HG03354 (cell line): ENCODE data around the gene LMTK3.

Experiments
- ATAC-seq: cut with Tn5 transposase; IDR thresholded peaks from one replicate; pipeline ENCODE4 v1.9.1; 2021; ENCODE audit warnings: mild to moderate bottlenecking; ENCODE audit not compliant: unreplicated experiment, poor library complexity, severe bottlenecking

Gene LMTK3

DNA sequence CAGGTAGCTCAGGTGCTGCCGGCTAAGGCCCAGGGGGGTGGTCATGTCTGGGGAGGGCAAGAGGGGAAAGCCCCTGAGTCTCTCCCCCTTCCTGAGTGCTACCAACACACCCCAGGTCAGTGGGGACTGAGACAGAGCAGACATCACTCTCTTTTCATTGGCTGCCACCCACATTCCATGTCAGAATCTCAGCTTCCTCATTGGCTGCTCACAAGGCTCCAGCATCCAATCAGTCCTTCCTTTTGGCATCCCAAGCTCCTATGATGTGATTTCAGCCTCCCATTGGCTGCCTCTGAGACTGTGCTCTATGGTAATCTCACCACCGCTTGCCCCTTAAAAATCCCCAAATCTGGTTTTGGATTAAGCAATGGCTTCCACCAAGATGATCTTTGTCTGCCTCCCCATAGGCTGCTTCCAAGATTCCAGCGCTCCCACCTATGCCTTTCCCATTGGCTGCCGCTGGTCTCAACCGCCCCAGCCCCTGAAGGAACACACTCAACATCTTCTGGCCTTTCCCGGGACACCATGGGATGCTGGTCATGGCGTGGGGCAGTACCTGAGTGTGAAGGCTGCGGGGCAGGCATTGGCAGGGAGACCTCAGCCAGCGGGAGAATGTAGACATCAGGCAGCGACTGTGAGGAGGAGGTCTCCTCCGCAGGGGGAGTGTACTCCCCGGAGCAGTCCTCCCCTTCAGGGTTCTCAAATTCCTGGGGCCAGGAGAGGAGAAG, 2.0 kb downstream of the LMTK3 start:
- ATAC-seq: no peak

DNA sequence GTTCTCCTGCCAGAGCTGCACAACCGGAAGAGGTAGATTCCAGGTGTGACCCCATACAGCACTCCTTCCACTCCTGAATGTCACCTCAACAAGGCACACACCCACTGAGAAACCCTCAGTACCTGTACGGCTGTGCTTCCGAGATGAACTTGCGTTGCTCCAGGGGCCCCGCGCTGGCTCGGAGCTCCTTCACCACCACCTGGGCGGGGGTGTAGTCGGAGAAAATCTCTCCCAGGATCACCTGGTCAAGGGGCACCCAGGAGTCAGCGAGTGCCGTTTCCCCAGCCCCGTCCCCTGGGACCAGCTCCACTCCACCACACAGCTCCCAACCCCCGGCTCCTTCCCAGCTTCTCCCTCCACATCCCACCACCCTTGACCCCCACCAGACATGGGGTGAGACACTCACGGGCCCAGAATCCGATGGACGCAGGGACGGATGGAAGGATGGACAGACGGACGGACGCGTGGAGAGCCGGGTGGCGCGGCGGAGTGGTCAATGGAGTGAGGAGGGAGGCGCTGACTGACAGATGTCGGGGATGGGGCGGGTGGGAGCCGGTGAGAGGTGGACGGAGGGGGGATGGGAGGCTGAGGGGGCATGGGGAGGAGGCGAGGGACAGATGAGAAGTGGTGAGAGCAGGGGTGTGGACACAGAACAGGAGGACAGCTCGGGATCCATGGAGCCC, 2.8 kb downstream of the LMTK3 start:
- ATAC-seq: no peak

DNA sequence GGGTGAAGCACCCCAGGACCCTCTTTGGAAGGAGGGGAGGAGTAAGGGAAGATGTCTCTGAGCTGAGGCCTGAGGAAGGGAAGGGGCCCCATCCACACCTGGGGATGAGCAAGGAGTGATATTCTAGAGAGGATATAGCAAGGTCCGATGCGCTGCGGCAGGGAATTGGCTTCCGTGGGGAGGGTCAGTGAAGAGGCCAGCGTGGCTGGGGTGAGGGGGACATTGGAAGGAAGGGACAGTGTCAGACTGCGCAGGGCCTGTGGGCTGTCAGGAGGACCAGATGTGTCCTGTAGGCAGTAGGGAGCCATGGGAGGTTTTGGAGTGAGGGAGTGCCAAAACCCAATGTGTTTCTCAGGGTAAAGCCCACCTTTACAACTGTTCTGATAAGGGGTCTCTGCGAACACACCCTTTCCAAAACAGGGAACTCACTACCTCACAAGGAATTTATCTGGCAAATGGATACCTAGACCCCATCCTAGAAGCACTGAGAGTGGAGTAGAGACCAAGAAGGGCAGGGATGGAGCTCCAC, 3.7 kb downstream of the LMTK3 start:
- no peak for ATAC-seq

DNA sequence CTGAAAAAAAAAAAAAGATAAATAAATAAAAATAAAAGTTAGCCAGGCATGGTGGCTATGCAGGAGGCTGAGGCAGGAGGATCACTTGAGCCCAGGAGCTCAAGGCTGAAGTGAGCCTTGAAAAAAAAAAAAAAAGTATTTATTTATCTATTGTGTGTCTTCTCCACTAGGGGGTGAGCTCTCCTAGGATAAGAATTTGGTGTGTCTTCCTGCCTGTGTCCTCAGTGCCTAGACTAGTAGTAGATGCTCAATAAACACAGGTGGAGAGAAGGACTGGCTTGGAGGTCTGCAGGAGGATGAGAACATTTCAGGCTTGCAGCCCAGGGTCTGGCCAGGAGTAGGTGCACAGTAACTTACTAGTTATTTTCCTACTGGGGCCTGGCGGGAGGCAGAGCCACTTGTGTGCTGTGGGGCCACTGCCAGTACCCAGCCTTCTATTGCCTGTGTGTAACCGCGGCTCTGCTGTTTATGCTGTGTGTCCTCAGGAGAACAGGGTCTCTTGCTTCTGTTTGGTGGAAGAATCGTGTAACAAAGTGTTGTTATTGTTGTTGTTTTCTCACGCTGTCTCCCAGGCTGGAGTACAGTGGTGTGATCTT, 5.4 kb downstream of the LMTK3 start:
- ATAC-seq: no peak

DNA sequence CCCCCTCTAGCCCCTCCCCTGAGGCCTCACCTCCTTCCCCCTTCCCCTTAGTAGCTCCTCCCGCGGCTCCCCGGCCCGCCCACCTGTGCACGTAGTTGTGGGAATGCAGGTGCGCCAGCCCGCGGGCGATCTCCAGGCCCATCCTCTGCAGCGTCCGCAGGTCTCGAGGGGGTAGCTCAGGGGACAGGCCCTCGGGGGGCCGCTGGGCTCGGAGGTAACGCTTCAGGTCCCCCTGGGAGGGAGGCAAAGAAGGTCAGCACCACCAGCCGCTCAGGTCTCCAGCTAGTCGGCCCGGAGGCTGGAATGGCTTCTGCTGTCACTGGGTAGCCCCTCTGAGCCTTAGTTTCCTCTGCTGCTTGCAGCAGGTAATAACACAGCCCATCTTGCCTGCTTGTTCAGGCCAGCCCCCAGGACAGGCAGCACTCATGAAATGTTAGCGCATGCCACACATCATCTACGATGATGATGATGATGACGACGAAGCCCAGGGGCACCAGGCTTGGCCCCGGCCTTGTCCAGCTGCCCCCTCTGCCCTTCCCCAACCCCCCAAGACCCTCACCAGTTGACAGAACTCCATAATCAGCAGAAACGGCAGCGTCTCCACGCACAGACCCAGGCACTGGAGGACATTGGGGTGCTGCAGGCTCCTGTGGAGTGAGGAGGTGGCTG, 9.2 kb downstream of the LMTK3 start:
- ATAC-seq: no peak

DNA sequence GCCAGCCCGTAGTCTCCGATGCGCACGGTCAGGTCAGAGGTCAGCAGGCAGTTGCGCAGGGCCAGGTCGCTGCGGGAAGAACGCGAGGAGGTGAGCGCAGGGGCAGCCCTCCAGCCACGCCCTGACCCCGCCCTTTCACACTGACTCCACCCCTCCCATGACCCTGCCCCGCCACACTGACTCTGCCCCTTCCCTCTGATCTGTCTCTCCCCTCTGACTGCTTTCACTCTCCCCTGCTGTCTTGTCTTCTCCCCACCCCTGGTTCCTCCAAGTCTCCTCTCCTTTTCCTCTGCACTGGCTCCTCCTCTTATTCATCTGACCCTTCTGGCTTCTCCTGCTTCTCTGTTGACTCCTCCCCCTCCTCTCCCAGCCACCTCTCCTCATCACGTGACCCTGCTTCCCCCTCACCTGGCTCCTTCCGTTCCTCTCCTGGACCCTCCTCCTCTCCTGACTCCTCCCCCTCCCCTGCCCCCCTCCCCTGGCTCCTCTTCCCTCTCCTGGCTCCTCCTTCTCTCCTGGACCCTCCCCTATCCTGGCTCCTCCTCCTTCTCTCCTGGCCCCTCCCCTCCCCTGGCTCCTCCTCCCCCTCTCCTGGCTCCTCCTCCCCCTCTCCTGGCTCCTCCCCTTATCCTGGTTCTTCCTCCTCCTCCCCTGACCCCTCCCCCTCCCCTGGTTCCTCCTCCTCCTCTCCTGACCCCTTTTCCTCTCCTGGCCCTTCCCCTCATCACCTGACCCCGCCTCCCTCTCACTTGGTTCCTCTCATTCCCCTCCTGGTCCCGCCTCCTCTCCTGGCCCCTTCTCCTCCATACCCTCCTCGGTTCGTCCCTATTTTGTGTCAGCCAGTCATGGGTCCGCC, 9.9 kb downstream of the LMTK3 start:
- no peak for ATAC-seq

DNA sequence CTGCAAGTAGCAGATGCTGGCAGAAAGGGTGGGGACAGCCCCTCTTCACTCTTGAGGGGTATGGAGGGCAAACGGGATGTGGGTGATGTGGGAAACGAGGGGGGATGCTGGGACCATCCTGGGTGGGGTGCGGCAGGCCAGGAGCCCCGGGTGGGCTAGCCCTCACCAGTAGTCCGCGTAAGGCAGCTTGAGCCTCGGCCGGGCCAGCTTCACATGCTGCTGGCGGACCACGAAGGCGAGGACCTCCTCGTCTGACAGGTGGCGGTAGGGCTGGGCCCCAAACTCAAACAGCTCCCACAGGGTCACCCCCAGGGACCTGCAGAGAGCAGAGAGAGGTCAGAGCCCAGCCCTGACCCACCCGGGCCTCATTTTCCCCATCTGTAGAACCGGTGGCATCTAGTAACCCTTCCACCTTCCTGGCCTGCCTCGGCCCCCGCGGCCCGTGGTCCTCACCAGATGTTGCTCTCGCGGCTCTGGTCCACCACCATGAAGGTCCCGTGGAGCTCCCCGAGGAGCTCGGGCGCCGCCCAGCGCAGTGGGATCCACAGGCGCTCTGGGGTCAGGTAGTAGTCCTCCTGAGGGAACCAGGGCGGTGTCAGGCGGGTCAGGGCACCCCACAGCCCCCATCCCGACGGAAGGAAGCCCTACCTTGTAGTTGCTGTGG, 10.7 kb downstream of the LMTK3 start:
- no peak for ATAC-seq

DNA sequence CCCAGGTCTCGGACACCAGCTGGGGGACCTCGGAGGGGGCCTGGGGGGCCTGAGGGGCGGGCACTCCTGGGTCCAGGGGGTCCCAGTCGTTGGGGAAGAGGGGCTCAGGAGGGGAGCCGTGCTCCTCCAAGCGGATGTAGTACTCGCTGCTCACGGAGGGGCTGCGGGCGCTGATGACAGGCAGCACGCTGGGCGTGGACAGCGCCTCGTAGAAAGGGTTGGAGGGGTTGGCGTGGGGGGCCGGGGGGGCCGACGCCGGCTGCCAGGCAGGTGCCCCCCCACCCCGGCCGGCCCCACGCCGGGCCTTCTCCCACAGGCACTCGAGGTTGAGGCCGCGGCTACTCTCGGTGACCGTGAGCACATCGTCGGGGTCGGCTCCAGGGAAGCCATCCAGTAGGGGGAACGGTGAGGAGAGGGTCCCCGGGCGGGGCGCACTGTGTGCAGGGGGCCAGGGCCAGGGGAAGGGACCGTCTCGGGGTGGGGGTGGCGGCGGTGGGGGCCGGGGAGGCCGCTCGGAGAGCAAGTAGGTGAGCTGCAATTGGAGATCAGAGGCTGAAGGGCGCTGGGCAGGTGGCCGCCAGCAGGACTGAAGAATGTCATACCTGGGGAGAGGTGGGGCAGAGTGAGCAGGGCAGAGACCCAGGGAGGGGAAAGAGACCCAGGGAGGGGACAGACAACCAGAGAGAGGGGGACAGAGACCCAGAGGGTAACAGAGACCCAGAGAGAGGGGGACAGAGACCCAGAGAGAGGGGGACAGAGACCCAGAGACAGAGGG, 12.1 kb downstream of the LMTK3 start:
- ATAC-seq: no peak

DNA sequence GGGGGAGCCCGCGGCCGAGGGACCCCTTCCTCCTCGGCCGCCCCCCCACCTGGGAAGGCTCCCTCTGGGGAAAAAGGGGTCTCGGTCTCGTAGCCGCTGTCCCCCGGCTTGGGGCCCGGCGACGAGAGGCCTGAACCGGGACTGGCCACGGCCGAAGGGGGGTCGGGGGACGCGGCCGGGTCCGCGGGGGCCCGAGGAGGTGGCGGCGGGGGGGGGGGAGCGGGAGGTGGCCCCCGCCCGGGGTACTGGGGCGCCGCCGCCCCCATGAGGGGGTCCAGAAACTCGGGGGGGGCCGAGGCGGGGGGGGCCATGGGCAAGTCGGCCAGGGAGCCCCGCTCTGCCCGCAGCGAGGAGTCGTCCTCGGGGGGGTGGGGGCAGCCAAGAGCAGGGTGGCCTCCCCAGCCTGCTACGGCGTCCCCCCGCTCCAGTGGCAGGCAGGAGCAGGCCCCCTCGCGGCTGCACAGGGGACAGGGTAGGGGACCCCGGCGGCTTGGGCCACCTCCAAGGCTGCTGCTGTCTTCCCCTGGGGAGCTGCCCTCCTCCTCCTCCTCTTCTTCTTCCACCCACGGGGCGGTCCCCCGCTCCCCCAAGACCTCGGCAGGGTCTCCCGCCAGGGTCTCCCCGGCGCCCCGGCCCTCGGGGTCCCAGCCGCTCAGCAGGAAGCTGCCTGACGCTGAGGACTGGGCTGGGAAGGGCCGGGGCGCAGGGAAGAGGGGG, 12.9 kb downstream of the LMTK3 start:
- no peak for ATAC-seq

DNA sequence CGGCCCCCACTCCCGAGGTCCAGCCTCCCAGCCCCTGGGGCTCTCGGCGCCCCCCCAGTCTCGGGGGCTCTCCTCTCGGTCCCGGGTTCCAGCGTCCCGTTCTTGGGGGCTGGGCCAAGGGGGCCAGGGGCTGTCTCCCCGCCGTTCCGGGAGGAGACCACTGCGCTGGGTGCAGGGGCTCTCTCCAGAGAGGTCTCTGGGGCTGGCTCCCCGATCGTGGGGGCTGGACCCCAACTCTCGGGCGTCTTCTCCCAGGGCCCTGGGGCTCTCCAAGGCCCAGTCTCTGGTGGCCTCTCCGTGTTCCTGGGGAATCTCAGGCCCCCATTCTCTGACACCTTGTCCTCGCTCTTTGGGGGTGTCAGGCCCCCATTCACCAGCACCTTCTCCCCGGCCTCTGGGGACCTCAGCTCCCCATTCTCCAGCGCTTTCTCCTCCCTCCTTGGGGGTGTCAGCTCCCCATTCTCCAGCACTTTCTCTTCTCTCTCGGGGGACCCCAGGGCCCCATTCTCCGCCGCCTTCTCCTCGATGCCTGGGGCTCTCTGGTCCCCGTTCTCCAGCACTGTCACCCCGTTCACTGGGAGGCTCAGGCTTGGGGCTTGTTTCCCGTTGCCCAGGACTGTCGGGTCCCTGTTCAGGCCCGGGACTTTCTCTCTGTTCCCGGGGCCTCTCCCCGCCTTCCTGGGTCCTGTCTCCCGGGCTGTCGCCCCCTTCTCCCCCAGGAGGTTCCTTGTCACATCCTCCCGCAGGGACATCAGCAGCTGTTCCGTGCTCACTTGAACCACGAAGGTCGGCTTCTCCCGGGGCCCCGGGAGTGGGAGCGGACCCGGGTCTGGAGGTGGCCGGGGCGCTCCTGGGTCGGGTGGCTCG, 13.7 kb downstream of the LMTK3 start:
- ATAC-seq: no peak

DNA sequence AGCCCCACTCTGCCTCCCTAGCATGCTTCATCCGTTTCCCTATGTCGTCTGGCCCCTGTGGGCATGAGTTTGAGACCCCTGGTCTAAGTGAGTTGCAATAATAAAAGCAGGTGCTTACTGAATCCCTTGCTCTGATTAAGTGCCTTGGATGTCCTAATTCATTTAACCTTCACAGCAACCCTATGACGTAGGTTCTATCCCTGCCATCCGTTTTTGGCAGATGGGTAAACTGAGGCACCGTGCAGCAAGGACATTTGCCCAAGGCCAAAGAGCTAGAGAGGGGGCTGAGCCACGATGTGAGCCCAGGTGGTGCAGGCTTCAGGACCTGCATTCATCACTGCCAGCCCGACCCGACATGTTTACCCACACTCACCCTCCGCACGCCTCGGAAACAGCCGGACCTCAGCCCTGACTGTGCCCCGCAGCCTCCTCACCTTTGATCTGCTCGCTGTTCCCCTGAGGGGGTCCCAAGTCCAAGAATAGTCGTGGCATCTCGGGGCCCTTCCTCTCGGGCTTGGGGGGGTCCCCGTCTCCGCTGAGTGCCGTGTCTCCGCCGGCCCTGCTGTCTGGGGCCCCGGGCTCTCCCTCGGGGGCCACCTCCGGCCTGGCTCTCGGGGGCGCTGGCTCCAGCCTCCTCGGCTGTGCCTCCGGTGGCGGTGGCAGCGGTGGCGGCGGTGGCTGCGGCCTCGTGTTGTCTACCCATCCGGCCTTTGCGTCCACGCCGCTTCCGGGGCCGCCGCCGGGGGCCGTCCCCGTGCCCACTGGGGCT, 14.5 kb downstream of the LMTK3 start:
- no peak for ATAC-seq

DNA sequence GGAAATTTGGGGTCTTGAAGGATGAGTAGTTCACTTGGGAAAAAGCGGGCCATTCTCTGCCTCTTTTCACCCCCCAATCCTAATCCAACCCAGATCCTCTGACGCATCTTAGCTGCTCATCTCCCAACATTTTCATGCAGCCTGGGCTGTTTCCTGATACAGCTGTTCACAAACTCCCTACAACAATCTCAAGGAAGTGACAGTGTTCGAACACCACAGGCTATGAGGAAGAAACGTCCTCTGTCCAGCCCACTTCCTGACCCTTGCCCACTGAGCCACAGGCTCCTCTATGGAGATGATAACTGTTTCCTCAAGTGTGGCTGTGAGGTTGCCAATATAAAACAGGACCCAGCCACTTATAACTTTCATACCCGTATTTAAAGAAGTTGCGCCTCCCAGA, 16.2 kb downstream of the LMTK3 start:
- no peak for ATAC-seq

DNA sequence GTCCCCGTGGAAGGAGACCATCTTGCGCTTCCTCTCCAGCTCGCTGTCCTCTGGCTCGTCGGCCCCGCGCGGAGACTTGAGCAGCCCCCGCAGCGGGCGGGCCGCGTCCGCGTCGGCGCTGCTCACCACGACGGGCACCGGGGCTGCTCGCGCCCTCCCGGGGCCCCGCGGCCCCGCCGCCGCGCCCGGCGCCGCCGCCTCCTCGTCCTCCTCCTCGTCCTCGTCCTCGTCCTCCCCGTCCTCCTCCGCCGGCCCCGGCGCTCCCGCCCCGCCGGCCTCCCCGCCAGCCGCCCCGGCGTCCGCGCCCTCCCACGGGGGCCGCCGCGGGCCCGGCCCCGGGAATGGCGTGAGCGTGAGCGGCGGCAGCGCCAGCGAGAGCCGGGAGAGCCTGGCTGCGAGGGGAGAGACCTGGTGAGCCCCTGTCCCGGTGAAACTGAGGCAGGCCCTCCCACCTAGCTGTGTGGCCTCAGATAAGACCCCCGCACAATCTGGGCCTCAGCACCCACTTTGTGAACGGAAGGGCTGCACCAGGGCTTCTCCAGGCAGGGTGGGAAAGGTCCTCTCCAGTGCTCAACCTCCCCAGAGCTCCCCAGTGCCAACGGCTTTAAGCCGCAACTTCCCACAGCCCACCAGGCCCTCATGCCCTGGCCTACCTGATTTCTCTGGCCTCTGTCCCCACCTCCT, 17.8 kb downstream of the LMTK3 start:
- ATAC-seq: no peak

DNA sequence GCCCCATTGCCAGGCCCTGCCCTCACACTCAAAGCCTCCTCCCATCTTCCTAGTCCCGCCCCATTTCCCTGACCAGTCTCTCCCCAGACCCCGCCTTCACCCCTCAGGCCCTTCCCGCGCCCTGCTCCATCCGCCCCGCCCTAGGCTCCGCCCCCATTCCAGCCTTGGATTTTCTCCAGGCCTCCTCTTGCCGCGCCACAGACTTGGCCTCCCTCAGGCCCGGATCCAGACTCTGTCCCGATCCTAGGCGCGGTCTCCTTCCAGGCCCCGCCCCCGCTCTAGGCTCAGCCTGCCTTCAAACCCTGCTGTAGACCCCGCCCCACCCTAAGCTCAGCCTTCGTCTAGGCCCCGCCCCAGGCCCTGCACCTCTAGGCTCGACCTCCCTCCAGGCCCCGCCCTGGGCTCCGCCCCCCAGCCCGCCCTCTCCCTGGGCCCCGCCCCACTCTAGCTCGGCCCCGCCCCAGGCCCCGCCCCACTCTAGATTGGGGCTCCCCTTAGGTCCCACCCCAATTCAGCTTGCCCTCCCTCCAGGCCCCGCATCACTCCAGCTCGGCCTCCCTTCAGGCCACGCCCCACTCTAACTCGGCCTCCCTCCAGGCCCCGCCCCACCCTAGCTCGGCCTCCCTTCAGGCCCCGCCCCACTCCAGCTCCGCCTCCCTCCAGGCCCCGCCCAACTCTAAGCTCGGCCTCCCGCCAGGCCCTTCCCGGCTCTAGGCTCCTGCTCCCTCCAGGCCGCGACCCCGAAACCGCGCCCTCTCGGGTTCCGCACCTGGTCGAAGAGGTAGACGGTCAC, 18.5 kb downstream of the LMTK3 start:
- peak; percentile 66 for ATAC-seq

DNA sequence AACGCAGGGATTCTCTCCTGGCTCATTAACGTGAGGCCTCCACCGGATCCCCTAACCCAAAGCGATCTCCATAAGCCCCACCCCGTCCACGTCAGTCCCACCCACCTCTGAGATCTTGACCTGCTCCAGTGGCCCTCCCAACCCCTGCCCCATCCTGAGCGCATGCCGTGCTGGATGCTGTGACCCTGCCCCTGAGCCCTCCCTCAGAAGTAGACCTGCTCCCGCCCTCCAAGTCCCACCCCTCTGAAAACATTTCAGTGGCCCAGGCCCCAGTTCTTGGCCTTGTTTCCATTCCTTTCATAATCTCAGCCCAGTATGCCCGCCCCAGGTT, 19.9 kb downstream of the LMTK3 start:
- no peak for ATAC-seq
